ENCODE measurements around the gene BCORL1. TPM values are rescaled to one million over a fixed set of nuclear protein-coding genes. Genes with fewer than 3 reads are reported as not detected.

BCORL1 gene
- total RNA-seq, 1 experiment from 2014 or later = 2.5 TPM

DNA sequence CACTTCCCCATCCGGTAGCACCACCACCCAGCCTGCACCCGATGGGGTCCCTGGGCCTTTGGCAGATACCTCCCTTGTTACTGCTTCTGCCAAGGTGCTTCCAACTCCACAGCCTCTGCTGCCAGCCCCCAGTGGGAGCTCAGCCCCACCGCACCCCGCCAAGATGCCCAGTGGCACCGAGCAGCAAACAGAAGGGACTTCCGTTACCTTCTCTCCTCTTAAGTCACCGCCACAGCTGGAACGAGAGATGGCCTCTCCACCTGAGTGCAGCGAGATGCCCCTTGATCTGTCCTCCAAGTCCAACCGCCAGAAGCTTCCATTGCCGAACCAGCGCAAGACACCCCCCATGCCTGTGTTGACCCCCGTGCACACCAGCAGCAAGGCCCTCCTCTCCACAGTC is 31.9 kb downstream of the BCORL1 start:
- Histone ChIP-seq H3K27me3 (ENCODE audit: control insufficient read depth, insufficient read depth, low read length) (no peaks in the 10 kb centered on the region), H3K36me3 (replicated peaks; ENCODE audit: control insufficient read depth, insufficient read depth, low read length) (no peaks in the 10 kb centered on the region), H3K4me3 (ENCODE audit: insufficient read depth, low read depth, low read length) (no peak overlapping the region)
- DNase-seq = no peak

DNA sequence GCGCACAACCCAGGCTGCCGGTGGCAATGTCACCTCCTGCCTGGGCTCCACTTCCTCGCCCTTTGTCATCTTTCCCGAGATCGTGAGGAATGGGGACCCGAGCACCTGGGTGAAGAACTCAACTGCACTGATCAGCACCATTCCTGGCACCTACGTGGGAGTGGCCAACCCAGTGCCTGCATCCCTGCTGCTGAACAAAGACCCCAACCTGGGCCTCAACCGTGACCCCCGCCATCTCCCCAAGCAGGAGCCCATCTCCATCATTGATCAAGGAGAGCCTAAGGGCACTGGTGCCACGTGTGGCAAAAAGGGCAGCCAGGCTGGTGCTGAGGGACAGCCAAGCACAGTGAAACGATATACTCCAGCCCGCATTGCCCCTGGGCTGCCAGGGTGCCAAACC is 32.3 kb downstream of the BCORL1 start:
- H3K4me3 ChIP-seq (ENCODE audit: insufficient read depth, low read depth, low read length) = no peak overlapping the region
- H3K36me3 ChIP-seq (replicated peaks; ENCODE audit: control insufficient read depth, insufficient read depth, low read length) = no peaks in the 10 kb centered on the region
- H3K27me3 ChIP-seq (ENCODE audit: control insufficient read depth, insufficient read depth, low read length) = no peaks in the 10 kb centered on the region
- DNase-seq = no peak

DNA sequence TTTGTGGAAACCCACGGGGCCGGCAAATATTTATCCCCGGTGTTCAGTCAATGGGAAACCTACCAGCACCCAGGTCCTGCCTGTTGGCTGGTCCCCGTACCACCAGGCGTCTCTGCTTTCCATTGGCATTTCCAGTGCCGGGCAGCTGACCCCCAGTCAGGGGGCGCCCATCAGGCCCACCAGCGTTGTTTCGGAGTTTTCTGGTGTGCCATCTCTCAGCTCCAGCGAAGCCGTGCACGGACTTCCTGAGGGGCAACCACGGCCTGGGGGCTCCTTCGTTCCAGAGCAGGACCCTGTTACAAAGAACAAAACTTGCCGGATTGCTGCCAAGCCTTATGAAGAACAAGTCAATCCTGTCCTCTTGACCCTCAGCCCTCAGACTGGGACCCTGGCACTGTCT is 32.7 kb downstream of the BCORL1 start:
- Histone ChIP-seq H3K27me3 (ENCODE audit: control insufficient read depth, insufficient read depth, low read length) (no peaks in the 10 kb centered on the region), H3K36me3 (replicated peaks; ENCODE audit: control insufficient read depth, insufficient read depth, low read length) (no peaks in the 10 kb centered on the region), H3K4me3 (ENCODE audit: insufficient read depth, low read depth, low read length) (no peak overlapping the region)
- no peak for DNase-seq

DNA sequence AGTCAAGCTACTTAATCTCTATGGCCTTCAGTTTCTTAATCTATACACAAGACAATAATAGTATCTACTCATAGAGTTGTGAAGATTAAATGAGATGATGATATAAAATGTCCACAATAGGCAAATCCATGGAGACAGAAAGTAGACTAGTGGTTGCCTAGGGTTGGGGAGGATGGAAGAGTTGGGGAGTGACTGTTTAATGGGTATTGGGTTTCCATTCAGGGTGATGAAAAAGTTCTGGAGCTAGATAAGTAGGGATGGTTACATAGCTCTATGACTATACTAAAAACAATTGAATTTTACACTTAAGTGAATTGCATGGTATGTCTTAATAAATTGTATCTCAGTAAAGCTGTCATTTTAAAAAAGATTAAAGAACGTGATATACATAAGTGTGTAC is 35.7 kb downstream of the BCORL1 start:
- Histone ChIP-seq H3K4me3 (ENCODE audit: insufficient read depth, low read depth, low read length) (no peak overlapping the region), H3K27me3 (ENCODE audit: control insufficient read depth, insufficient read depth, low read length) (no peaks in the 10 kb centered on the region), H3K36me3 (replicated peaks; ENCODE audit: control insufficient read depth, insufficient read depth, low read length) (no peaks in the 10 kb centered on the region)
- no peak for DNase-seq

GRCh38 chrX:130020661-130021324 is 38.4 kb downstream of the BCORL1 start:
- Histone ChIP-seq H3K27me3 (ENCODE audit: control insufficient read depth, insufficient read depth, low read length) (no peaks in the 10 kb centered on the region; the same call in 1 of the 2 replicates), H3K4me3 (ENCODE audit: insufficient read depth, low read depth, low read length) (no peak overlapping the region), H3K36me3 (replicated peaks; ENCODE audit: control insufficient read depth, insufficient read depth, low read length) (peaks cover under 1% of the 10 kb centered on the region; the same call in 1 of the 2 replicates)
- DNase-seq = peak; percentile 51

DNA sequence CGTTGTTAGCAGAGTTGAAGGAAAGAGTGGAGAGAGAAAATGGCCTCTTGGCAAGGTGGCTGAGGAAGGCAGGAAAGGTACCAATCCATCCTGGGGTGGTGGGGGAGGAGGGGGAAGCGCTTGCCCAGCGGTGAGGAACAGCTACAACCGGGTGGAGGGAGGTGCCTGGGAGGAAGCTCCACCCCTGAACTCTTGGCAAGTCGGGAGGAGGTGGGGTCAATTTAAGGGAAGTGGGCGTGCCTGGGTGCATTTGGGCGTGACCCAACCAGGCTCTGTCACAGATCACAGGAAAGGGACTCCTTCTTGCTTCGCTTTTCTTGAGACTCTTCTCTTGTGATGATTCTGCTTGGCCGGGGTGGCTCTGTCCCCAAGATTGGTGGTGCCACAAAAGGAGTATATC is 41.7 kb downstream of the BCORL1 start:
- H3K36me3 ChIP-seq (replicated peaks; ENCODE audit: control insufficient read depth, insufficient read depth, low read length) = peaks cover 1% of the 10 kb centered on the region; the same call in 1 of the 2 replicates
- peak; percentile 98 for DNase-seq
- H3K4me3 ChIP-seq (ENCODE audit: insufficient read depth, low read depth, low read length) = no peak overlapping the region
- H3K27me3 ChIP-seq (ENCODE audit: control insufficient read depth, insufficient read depth, low read length) = no peaks in the 10 kb centered on the region; the same call in 1 of the 2 replicates

GRCh38 chrX:130025256-130025655 is 42.8 kb downstream of the BCORL1 start:
- Histone ChIP-seq H3K36me3 (replicated peaks; ENCODE audit: control insufficient read depth, insufficient read depth, low read length) (peaks cover 1% of the 10 kb centered on the region; the same call in 1 of the 2 replicates), H3K27me3 (ENCODE audit: control insufficient read depth, insufficient read depth, low read length) (no peaks in the 10 kb centered on the region; the same call in 1 of the 2 replicates), H3K4me3 (ENCODE audit: insufficient read depth, low read depth, low read length) (no peak overlapping the region)
- DNase-seq = peak; percentile 87

DNA sequence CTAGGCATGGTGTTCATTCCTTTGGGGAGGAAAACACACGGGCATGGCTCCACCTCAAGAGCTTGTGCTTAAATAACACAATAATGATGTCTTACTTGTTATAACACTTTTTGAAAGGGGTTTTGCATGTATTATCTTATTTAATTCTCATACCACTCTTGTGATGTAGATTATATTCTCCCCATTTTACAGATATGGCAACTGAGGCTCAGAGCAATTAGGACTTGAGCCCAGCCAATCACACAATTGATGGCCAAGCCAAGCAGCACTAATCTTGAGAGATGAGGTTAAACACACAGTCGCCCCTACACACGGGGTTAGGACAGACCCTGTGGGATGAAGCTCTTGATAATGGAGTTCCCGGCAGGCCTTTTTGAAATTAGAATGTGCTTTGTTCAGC is 45.1 kb downstream of the BCORL1 start:
- no peak for DNase-seq
- Histone ChIP-seq H3K4me3 (ENCODE audit: insufficient read depth, low read depth, low read length) (no peak overlapping the region), H3K27me3 (ENCODE audit: control insufficient read depth, insufficient read depth, low read length) (no peaks in the 10 kb centered on the region; the same call in 1 of the 2 replicates), H3K36me3 (replicated peaks; ENCODE audit: control insufficient read depth, insufficient read depth, low read length) (peaks cover 1% of the 10 kb centered on the region; the same call in 1 of the 2 replicates)

DNA sequence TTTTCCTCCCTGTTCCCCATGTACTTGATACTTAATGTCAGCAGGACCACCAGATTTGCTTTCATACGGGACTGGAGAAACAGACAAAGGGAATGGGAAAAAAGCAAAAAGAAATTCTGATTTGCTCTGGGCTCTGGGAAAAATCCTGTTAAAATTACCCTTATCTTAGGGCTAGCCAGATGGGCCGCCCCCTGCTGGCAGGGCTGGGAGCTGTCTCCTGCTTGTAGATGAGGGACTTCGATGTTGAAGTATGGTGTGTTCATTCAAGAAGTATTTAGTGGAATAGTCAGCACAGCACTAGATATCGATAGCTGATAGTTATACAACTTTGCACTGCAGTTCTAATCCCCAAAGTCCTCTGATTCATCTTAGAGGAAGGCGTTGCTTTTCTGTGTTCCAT is 45.8 kb downstream of the BCORL1 start:
- DNase-seq = peak; percentile 74
- peaks cover 1% of the 10 kb centered on the region; the same call in 1 of the 2 replicates for H3K36me3 ChIP-seq (replicated peaks; ENCODE audit: control insufficient read depth, insufficient read depth, low read length)

GRCh38 chrX:130030826-130031225 is 48.4 kb downstream of the BCORL1 start:
- Histone ChIP-seq H3K4me3 (ENCODE audit: insufficient read depth, low read depth, low read length) (no peak overlapping the region), H3K27me3 (ENCODE audit: control insufficient read depth, insufficient read depth, low read length) (no peaks in the 10 kb centered on the region), H3K36me3 (replicated peaks; ENCODE audit: control insufficient read depth, insufficient read depth, low read length) (peaks cover under 1% of the 10 kb centered on the region; the same call in 1 of the 2 replicates)
- DNase-seq = peak; percentile 61

More for the DNA sequence above, 45.8 kb downstream of the BCORL1 start:
- H3K4me3 ChIP-seq (ENCODE audit: insufficient read depth, low read depth, low read length) = no peak overlapping the region
- H3K27me3 ChIP-seq (ENCODE audit: control insufficient read depth, insufficient read depth, low read length) = no peaks in the 10 kb centered on the region; the same call in 1 of the 2 replicates

GRCh38 chrX:130032552-130032951 is 50.1 kb downstream of the BCORL1 start:
- H3K36me3 ChIP-seq (replicated peaks; ENCODE audit: control insufficient read depth, insufficient read depth, low read length) = peaks cover 1% of the 10 kb centered on the region; the same call in 1 of the 2 replicates
- no peak for DNase-seq

GRCh38 chrX:130034178-130034577 is 51.7 kb downstream of the BCORL1 start:
- H3K27me3 ChIP-seq (ENCODE audit: control insufficient read depth, insufficient read depth, low read length) = no peaks in the 10 kb centered on the region
- no peak overlapping the region for H3K4me3 ChIP-seq (ENCODE audit: insufficient read depth, low read depth, low read length)
- peaks cover 1% of the 10 kb centered on the region; the same call in 1 of the 2 replicates for H3K36me3 ChIP-seq (replicated peaks; ENCODE audit: control insufficient read depth, insufficient read depth, low read length)
- DNase-seq = no peak

More at GRCh38 chrX:130032552-130032951, 50.1 kb downstream of the BCORL1 start:
- H3K4me3 ChIP-seq (ENCODE audit: insufficient read depth, low read depth, low read length) = no peak overlapping the region
- H3K27me3 ChIP-seq (ENCODE audit: control insufficient read depth, insufficient read depth, low read length) = no peaks in the 10 kb centered on the region

DNA sequence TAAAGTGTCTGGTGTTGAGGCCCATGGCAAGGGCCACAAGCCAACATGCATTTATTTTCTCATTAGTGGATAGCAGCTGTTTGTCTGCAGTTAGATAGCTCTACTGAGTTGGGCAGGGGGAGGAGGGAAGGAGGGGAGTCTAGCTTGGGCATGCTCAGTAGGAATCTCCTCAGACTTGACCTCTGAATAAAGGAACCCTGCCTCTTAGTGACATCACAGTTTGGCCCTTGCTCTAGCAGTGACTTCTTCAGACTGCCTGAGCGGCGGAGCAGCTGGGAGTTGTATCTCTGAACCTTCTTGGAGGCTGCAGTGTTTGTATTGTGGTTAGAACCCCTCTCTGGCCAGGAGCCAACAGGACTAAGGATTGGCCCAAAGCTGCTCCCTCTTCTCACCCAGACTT is 57.4 kb downstream of the BCORL1 start:
- Histone ChIP-seq H3K36me3 (replicated peaks; ENCODE audit: control insufficient read depth, insufficient read depth, low read length) (peaks cover 1% of the 10 kb centered on the region), H3K4me3 (ENCODE audit: insufficient read depth, low read depth, low read length) (no peak overlapping the region), H3K27me3 (ENCODE audit: control insufficient read depth, insufficient read depth, low read length) (no peaks in the 10 kb centered on the region)
- DNase-seq = no peak

DNA sequence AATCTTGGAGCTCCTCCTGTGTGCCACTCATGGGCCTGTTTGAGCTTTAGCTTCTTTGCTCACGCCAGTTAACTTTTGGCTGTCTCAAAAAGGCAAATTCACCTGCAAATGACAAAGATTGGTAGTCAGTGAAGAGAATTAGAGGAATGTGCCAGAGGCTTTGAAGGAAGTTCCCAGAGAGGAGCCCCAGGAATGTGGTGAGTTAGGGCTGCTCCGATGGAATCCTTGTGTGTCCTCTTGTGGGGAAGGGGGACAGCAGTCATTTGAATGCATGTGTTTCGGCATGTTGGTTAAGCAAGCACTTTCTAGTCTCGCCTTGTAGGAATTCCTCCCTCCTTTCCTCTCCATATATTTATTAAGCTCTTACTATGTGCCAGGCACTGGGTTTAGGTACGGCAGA is 65.0 kb downstream of the BCORL1 start:
- DNase-seq = no peak
- no peak overlapping the region for H3K4me3 ChIP-seq (ENCODE audit: insufficient read depth, low read depth, low read length)
- H3K36me3 ChIP-seq (replicated peaks; ENCODE audit: control insufficient read depth, insufficient read depth, low read length) = no peaks in the 10 kb centered on the region
- no peaks in the 10 kb centered on the region for H3K27me3 ChIP-seq (ENCODE audit: control insufficient read depth, insufficient read depth, low read length)

- no peaks in the 10 kb centered on the region for H3K36me3 ChIP-seq (replicated peaks; ENCODE audit: control insufficient read depth, insufficient read depth, low read length)
- DNase-seq = no peak
- H3K4me3 ChIP-seq (ENCODE audit: insufficient read depth, low read depth, low read length) = no peak overlapping the region
- H3K27me3 ChIP-seq (ENCODE audit: control insufficient read depth, insufficient read depth, low read length) = no peaks in the 10 kb centered on the region
Observed at GRCh38 chrX:130048686-130049222, 66.3 kb downstream of the BCORL1 start.

All from H7 (cell line).